Coronary artery (tissue), 2 donors: ENCODE data around the gene TMEM151B.

Source experiments
- DNase-seq: peaks from one replicate; pipeline ENCODE4 v3.0.0-alpha.2; 2017; ENCODE audit warnings: low spot score
- H3K27ac ChIP-seq, 2 donors: fragments of 200-600 bp; sonication (generic); one replicate each; pipeline ENCODE4 v1.5.1; 2016 to 2019
- H3K4me3 ChIP-seq: fragments of 200-600 bp; sonication (generic); 2 replicates; pipeline ENCODE4 v1.5.1; 2016; ENCODE audit warnings: mild to moderate bottlenecking, moderate library complexity
- CTCF ChIP-seq: fragments of 200-600 bp; sonication (generic); IDR thresholded peaks from one replicate; pipeline ENCODE4 v1.5.1; 2019; ENCODE audit warnings: antibody characterized with exemption

TMEM151B gene

GRCh38 chr6:44289726-44290260 lies 19.5 kb downstream of the TMEM151B start:
- H3K4me3 ChIP-seq: no peak overlapping the region
- no peak overlapping the region for H3K27ac ChIP-seq
- no peak for DNase-seq
- TF ChIP-seq CTCF: no peak

GRCh38 chr6:44291841-44292240 lies 21.6 kb downstream of the TMEM151B start:
- no peak overlapping the region for H3K4me3 ChIP-seq
- no peak overlapping the region for H3K27ac ChIP-seq
- DNase-seq: no peak
- no peak for TF ChIP-seq CTCF

GRCh38 chr6:44292661-44293365 lies 22.6 kb downstream of the TMEM151B start:
- no peak for TF ChIP-seq CTCF
- Histone ChIP-seq H3K27ac (no peak overlapping the region), H3K4me3 (no peak overlapping the region)
- no peak for DNase-seq

GRCh38 chr6:44294832-44295791 lies 24.9 kb downstream of the TMEM151B start:
- Histone ChIP-seq H3K27ac (no peak overlapping the region), H3K4me3 (no peak overlapping the region)
- DNase-seq: peak; percentile 53
- no peak for TF ChIP-seq CTCF

- DNase-seq: no peak
Observed at GRCh38 chr6:44297063-44298038, 27.1 kb downstream of the TMEM151B start.

More at GRCh38 chr6:44297063-44298038, 27.1 kb downstream of the TMEM151B start:
- H3K4me3 ChIP-seq: peak overlapping the region; percentile 73
- no peak for TF ChIP-seq CTCF
- H3K27ac ChIP-seq: no peak overlapping the region
